NCI-H2196 (cell line): ENCODE measurements around the gene CD200.
"Not testable (repeated sequence)": the region's sequence is repeated elsewhere in the genome, so short reads cannot be mapped to it uniquely, and the experiment has no call there.

Experiments used
- DNase-seq: peaks from one replicate; lab custom pipeline; 2025; ENCODE audit not compliant: unreplicated experiment; lab: John Stamatoyannopoulos, UW

CD200 gene

GRCh38 chr3:112384769-112385168, 51.8 kb downstream of the CD200 start:
- no peak for DNase-seq

- no peak for DNase-seq
Measured at GRCh38 chr3:112388972-112389371, 56.0 kb downstream of the CD200 start.

GRCh38 chr3:112389961-112390360, 57.0 kb downstream of the CD200 start:
- no peak for DNase-seq

- no peak for DNase-seq
Measured at GRCh38 chr3:112390783-112391641, 58.1 kb downstream of the CD200 start.

GRCh38 chr3:112391648-112392047, 58.7 kb downstream of the CD200 start:
- DNase-seq: no peak

- no peak for DNase-seq
Measured at GRCh38 chr3:112392393-112393359, 59.7 kb downstream of the CD200 start.

- no peak for DNase-seq
Measured at GRCh38 chr3:112393360-112393728, 60.4 kb downstream of the CD200 start.

GRCh38 chr3:112394003-112394640, 61.2 kb downstream of the CD200 start:
- DNase-seq: no peak

- no peak for DNase-seq
Measured at GRCh38 chr3:112395181-112395895, 62.4 kb downstream of the CD200 start.

- DNase-seq: no peak
Measured at GRCh38 chr3:112395896-112396290, 62.9 kb downstream of the CD200 start.

GRCh38 chr3:112397556-112397955, 64.6 kb downstream of the CD200 start:
- DNase-seq: no peak

- DNase-seq: no peak
Measured at GRCh38 chr3:112399064-112399463, 66.1 kb downstream of the CD200 start.

GRCh38 chr3:112399554-112399953, 66.6 kb downstream of the CD200 start:
- DNase-seq: not testable (repeated sequence)

- not testable (repeated sequence) for DNase-seq
Measured at GRCh38 chr3:112400317-112400716, 67.4 kb downstream of the CD200 start.

GRCh38 chr3:112401617-112402016, 68.7 kb downstream of the CD200 start:
- no peak for DNase-seq

GRCh38 chr3:112403103-112403502, 70.1 kb downstream of the CD200 start:
- DNase-seq: no peak

GRCh38 chr3:112404924-112405549, 72.1 kb downstream of the CD200 start:
- not testable (repeated sequence) for DNase-seq

GRCh38 chr3:112405845-112406244, 72.9 kb downstream of the CD200 start:
- DNase-seq: no peak

GRCh38 chr3:112407214-112407887, 74.4 kb downstream of the CD200 start:
- DNase-seq: no peak
